Brain microvascular endothelial cell (primary cell): Measurements from ENCODE around the gene CHST6.

Experiments
- DNase-seq: peaks from one replicate; pipeline ENCODE4 v3.0.0-alpha.2; 2020
- H3K27ac ChIP-seq: fragments of 250-450 bp; sonication (Bioruptor Pico); 2 replicates; pipeline ENCODE4 v1.5.1; 2020; ENCODE audit warnings: mild to moderate bottlenecking, moderate library complexity
- H3K27me3 ChIP-seq: fragments of 250-450 bp; sonication (Bioruptor Pico); replicated peaks from 2 replicates; pipeline ENCODE4 v1.5.1; 2020; ENCODE audit warnings: mild to moderate bottlenecking
- H3K36me3 ChIP-seq: fragments of 250-450 bp; sonication (Bioruptor Pico); replicated peaks from 2 replicates; pipeline ENCODE4 v1.5.1; 2020; ENCODE audit warnings: mild to moderate bottlenecking
- H3K4me3 ChIP-seq: 2 replicates; pipeline ENCODE4 v1.5.1; 2011; ENCODE audit warnings: low read depth, mild to moderate bottlenecking, control low read depth, low read length, moderate library complexity
- in situ Hi-C: cut with HindIII; loops from 2 replicates; pipeline ENCODE4 v1.10.0; 2017; ENCODE audit warnings: low sequenced_read_pairs, low pct_ligation_motif_present
- TF ChIP-seq, protein P1 (sequence below): IDR thresholded peaks from 2 replicates; pipeline ENCODE4 v1.5.1; 2011; ENCODE audit warnings: low read depth, mild to moderate bottlenecking, moderate library complexity, low read length, control low read depth, inconsistent platforms; ENCODE audit errors: missing control alignments

CHST6 gene

DNA sequence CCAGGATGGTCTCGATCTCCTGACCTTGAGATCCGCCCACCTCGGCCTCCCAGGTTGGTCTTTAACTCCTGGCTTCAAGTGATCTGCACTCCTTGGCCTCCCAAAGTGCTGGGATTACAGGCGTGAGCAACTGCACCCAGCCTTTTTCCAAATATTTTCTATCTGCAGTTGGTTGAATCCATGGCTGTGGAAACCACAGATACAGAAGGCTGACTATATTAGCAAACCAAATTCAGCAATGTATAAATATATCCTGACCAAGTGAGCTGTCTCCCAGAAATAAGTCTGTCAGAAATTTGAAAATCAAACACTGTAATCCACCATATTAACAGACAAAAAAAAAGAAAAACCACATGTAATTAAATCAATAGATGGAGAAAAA, 71.5 kb downstream of the CHST6 start:
- TF ChIP-seq, protein P1, sequence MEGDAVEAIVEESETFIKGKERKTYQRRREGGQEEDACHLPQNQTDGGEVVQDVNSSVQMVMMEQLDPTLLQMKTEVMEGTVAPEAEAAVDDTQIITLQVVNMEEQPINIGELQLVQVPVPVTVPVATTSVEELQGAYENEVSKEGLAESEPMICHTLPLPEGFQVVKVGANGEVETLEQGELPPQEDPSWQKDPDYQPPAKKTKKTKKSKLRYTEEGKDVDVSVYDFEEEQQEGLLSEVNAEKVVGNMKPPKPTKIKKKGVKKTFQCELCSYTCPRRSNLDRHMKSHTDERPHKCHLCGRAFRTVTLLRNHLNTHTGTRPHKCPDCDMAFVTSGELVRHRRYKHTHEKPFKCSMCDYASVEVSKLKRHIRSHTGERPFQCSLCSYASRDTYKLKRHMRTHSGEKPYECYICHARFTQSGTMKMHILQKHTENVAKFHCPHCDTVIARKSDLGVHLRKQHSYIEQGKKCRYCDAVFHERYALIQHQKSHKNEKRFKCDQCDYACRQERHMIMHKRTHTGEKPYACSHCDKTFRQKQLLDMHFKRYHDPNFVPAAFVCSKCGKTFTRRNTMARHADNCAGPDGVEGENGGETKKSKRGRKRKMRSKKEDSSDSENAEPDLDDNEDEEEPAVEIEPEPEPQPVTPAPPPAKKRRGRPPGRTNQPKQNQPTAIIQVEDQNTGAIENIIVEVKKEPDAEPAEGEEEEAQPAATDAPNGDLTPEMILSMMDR, result no peak
- H3K27ac ChIP-seq, result no peak overlapping the region
- in situ Hi-C loops, result loop anchor here (25.0 kb wide), 1 partner anchor 236 kb away; no protein-coding TSS in a partner anchor
- no peaks in the 10 kb centered on the region for H3K36me3 ChIP-seq
- DNase-seq, result no peak
- no peak overlapping the region for H3K4me3 ChIP-seq
- H3K27me3 ChIP-seq, result no peaks in the 10 kb centered on the region
